ENCODE data around the gene VANGL1.

The VANGL1 gene

DNA sequence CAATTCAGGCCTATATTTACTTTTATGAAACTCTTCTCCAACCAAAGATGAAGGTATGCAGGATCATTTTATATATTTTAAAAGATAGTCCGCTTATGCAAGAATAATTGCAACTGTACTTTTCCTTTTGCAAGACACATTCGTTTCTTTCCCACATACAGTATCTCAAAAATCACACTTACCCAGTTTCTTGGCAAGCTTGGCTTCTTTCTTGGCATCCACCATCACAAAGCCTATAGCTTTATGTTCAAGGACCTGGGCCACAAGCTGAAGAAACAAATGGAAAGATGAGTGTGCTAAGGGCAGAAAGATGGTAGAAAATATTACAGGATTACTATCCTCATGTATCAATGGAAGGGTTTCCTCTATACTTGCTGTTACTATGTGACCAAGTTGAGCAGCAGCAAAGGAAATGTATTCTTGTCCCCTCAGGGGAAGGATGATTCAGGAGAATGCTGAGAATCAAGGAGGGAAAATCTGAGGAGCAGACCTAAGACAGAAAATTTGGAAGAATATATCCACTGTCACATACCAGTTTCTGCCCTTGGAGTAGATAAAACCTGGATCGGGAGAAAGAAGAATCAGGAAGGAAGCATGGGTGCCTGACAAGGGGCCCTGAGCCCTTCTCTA, 103.0 kb downstream of the VANGL1 start:
- DNase-seq (ENCODE audit: low read depth) = no peak

DNA sequence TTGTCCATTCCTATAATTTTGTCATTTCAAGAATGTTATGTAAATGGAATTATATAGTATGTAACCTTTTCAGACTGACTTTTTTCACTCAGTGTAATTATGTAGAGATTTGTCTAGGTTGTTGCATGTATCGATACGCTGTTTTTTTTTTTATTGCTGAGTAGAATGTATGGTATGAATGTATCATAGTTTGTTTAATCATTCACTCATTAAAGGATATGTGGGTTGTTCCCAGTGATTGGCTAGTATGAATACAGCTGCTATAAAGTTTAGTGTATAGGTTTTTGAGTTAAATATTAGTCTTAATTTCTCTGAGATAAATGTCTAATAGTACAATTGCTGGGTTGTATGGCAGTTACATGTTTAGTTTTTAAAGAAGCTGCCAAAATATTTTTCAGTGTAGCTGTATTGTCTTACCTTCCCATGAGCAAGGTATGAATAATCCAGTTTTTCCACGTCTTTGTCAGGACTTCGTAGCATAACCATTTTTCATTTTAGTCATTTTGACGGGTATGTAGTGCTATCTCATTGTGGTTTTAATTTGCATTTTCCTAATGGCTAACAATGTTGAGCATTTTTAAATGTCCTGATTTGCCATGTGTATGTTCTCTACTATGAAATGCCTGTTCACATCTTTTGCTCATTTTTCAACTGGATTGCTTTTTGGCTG, 104.4 kb downstream of the VANGL1 start:
- DNase-seq (ENCODE audit: low read depth) = no peak

Measured in HS-27A (cell line).